GM21576 (cell line): ENCODE measurements around the gene ZNF581.

Source experiments
- ATAC-seq: cut with Tn5 transposase; IDR thresholded peaks from one replicate; pipeline ENCODE4 v1.9.1; 2021; ENCODE audit warnings: mild to moderate bottlenecking, moderate library complexity; ENCODE audit not compliant: unreplicated experiment

ZNF581 gene

GRCh38 chr19:55691561-55692481 lies 48.4 kb downstream of the ZNF581 start:
- no peak for ATAC-seq

- ATAC-seq = no peak
Observed at GRCh38 chr19:55692681-55693081, 49.2 kb downstream of the ZNF581 start.

GRCh38 chr19:55693336-55693974 lies 50.0 kb downstream of the ZNF581 start:
- ATAC-seq = no peak

GRCh38 chr19:55694241-55694655 lies 50.8 kb downstream of the ZNF581 start:
- ATAC-seq = no peak

DNA sequence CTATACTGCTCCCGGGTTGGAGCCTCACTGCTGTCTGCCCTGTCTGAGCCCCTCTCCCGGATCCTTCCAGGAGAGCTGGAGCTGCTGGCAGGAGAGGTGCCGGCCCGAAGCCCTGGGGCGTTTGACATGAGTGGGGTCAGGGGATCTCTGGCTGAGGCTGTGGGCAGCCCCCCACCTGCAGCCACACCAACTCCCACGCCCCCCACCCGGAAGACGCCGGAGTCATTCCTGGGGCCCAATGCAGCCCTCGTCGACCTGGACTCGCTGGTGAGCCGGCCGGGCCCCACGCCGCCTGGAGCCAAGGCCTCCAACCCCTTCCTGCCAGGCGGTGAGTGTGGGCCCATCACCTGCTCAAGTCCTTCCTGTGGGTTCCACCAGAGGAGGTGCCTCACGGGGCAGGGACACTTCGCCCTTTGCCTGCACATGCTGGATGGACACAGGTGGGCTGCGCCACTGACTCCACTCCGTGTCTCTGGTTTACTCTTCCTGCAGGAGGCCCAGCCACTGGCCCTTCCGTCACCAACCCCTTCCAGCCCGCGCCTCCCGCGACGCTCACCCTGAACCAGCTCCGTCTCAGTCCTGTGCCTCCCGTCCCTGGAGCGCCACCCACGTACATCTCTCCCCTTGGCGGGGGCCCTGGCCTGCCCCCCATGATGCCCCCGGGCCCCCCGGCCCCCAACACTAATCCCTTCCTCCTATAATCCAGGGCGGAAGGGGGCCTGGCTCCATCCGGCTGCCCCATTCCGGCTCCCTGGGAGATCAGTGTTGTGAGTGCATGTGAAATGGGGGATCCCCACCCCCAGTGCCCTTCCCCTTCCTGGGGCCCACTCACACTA lies 51.4 kb downstream of the ZNF581 start:
- ATAC-seq = no peak
